ENCODE results near the gene MTMR11. TPM values are rescaled to one million over a fixed set of nuclear protein-coding genes. Genes with fewer than 3 reads are reported as not detected.
A peak's percentile ranks its signal among the peaks of the same experiment; 100 is the strongest.

The MTMR11 gene
- polyA plus RNA-seq, 1 donor from 2014 or later = 1.6 TPM

DNA sequence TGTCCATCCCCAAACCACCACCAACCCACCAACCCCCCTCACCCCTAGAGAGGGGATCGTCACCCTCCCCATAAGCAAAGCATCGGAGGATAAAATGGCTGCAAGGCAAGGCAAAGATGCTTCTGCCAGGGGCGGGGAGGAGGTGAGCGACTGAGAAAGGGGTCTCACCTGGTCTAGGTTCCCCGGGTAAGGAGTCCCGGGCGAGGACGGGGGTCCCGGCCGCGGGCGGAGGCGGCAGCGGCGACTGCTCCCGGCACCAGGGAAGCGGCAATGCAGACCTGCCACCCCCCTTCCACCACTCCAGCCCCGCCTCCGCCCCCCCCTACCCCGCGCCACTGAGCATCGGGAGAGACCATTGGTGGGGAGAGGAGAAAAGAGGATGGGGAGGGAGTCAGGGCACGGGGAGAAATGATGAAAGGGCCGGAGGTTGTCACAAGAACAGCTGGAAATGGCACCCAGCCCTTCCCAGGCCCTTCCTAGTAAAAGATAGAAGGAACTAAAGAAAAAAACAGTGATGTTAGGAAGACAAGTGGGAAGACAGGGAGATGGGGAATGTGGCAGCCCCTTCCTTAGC is 19.0 kb downstream of the MTMR11 start, which contains the start of gene SV2A:
Gene SV2A, minus strand, starts transcription at position 274 of the 574 bp plus-strand sequence. CDS start 4,004 bp downstream, outside the sequence.
- no peaks in the 10 kb centered on the region for H3K9me3 ChIP-seq (ENCODE audit: low read length)
- no peaks in the 10 kb centered on the region for H3F3A ChIP-seq (ENCODE audit: insufficient read depth, low read length, poor library complexity, severe bottlenecking)
- H3K9ac ChIP-seq (ENCODE audit: low read length) = peak within 1 kb of the TSS; percentile 98
- H3K36me3 ChIP-seq (ENCODE audit: insufficient read depth, low read length) = no peaks in the 10 kb centered on the region
- no peaks in the 10 kb centered on the region for H3K9me2 ChIP-seq (ENCODE audit: insufficient read depth, low read length)
- peaks cover 42% of the 10 kb centered on the region for H3K79me2 ChIP-seq (replicated peaks; ENCODE audit: insufficient read depth, low read length)
- peak within 1 kb of the TSS; percentile 83 for H3K27ac ChIP-seq (ENCODE audit: low read length)
- no peaks in the 10 kb centered on the region for H3K27me3 ChIP-seq (ENCODE audit: insufficient read depth, low read depth, low read length)
- H3K4me3 ChIP-seq (ENCODE audit: low read length) = peak within 1 kb of the TSS; percentile 94
- peak within 1 kb of the TSS; percentile 45 for H2AFZ ChIP-seq (ENCODE audit: low read depth, low read length)
- no peaks in the 10 kb centered on the region for H4K20me1 ChIP-seq (ENCODE audit: insufficient read depth)
- H3K4me2 ChIP-seq (ENCODE audit: low read length) = peak within 1 kb of the TSS; percentile 87
- TF ChIP-seq MXI1 (conservative IDR thresholded peaks at IDR 0.05; ENCODE audit: poor library complexity, severe bottlenecking) (peak; percentile 61), POLR2AphosphoS5 (IDR thresholded peaks at IDR 0.05) (peak; percentile 90), RAD21 (conservative IDR thresholded peaks at IDR 0.05) (no peak), TAF1 (IDR thresholded peaks at IDR 0.05; ENCODE audit: low read depth) (peak; percentile 93), SMC3 (conservative IDR thresholded peaks at IDR 0.05; ENCODE audit: poor library complexity) (peak; percentile 24), EP300 (conservative IDR thresholded peaks at IDR 0.05; ENCODE audit: poor library complexity, severe bottlenecking) (peak; percentile 17)
- TF ChIP-seq, protein P1, sequence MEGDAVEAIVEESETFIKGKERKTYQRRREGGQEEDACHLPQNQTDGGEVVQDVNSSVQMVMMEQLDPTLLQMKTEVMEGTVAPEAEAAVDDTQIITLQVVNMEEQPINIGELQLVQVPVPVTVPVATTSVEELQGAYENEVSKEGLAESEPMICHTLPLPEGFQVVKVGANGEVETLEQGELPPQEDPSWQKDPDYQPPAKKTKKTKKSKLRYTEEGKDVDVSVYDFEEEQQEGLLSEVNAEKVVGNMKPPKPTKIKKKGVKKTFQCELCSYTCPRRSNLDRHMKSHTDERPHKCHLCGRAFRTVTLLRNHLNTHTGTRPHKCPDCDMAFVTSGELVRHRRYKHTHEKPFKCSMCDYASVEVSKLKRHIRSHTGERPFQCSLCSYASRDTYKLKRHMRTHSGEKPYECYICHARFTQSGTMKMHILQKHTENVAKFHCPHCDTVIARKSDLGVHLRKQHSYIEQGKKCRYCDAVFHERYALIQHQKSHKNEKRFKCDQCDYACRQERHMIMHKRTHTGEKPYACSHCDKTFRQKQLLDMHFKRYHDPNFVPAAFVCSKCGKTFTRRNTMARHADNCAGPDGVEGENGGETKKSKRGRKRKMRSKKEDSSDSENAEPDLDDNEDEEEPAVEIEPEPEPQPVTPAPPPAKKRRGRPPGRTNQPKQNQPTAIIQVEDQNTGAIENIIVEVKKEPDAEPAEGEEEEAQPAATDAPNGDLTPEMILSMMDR (IDR thresholded peaks at IDR 0.05; ENCODE audit: poor library complexity, severe bottlenecking) = no peak
- TF ChIP-seq, protein P2, sequence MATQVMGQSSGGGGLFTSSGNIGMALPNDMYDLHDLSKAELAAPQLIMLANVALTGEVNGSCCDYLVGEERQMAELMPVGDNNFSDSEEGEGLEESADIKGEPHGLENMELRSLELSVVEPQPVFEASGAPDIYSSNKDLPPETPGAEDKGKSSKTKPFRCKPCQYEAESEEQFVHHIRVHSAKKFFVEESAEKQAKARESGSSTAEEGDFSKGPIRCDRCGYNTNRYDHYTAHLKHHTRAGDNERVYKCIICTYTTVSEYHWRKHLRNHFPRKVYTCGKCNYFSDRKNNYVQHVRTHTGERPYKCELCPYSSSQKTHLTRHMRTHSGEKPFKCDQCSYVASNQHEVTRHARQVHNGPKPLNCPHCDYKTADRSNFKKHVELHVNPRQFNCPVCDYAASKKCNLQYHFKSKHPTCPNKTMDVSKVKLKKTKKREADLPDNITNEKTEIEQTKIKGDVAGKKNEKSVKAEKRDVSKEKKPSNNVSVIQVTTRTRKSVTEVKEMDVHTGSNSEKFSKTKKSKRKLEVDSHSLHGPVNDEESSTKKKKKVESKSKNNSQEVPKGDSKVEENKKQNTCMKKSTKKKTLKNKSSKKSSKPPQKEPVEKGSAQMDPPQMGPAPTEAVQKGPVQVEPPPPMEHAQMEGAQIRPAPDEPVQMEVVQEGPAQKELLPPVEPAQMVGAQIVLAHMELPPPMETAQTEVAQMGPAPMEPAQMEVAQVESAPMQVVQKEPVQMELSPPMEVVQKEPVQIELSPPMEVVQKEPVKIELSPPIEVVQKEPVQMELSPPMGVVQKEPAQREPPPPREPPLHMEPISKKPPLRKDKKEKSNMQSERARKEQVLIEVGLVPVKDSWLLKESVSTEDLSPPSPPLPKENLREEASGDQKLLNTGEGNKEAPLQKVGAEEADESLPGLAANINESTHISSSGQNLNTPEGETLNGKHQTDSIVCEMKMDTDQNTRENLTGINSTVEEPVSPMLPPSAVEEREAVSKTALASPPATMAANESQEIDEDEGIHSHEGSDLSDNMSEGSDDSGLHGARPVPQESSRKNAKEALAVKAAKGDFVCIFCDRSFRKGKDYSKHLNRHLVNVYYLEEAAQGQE (IDR thresholded peaks at IDR 0.05; ENCODE audit: borderline replicate concordance) = peak; percentile 89

DNA sequence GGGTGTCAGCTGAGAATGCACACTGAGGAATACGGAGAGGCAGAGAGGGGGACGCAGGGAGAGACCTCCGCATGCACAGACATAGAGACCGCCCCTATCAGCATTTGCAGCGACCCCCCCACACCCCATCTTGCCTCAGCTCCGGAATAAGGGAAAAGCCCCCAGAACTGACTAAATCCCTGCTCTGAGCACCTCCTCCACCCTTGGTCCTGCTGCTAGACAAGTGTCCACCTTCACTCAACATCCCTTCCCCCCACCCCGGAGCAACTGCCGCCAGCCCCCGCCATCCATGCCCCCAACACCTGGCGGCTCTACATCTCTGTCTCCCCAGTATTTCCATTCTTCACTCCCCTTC is 19.8 kb downstream of the MTMR11 start:
- Histone ChIP-seq H3F3A (ENCODE audit: insufficient read depth, low read length, poor library complexity, severe bottlenecking) (no peaks in the 10 kb centered on the region), H3K27me3 (ENCODE audit: insufficient read depth, low read depth, low read length) (no peaks in the 10 kb centered on the region), H3K4me3 (ENCODE audit: low read length) (peak overlapping the region; percentile 94), H4K20me1 (ENCODE audit: insufficient read depth) (no peaks in the 10 kb centered on the region), H3K9ac (ENCODE audit: low read length) (peak overlapping the region; percentile 98), H2AFZ (ENCODE audit: low read depth, low read length) (no peak overlapping the region), H3K9me3 (ENCODE audit: low read length) (no peaks in the 10 kb centered on the region), H3K79me2 (replicated peaks; ENCODE audit: insufficient read depth, low read length) (peaks cover 42% of the 10 kb centered on the region), H3K4me2 (ENCODE audit: low read length) (peak overlapping the region; percentile 87), H3K36me3 (ENCODE audit: insufficient read depth, low read length) (no peaks in the 10 kb centered on the region), H3K9me2 (ENCODE audit: insufficient read depth, low read length) (no peaks in the 10 kb centered on the region), H3K27ac (ENCODE audit: low read length) (peak overlapping the region; percentile 83)
- TF ChIP-seq, protein P2 (IDR thresholded peaks at IDR 0.05; ENCODE audit: borderline replicate concordance) = no peak
- TF ChIP-seq EP300 (conservative IDR thresholded peaks at IDR 0.05; ENCODE audit: poor library complexity, severe bottlenecking) (no peak), SMC3 (conservative IDR thresholded peaks at IDR 0.05; ENCODE audit: poor library complexity) (no peak), RAD21 (conservative IDR thresholded peaks at IDR 0.05) (no peak), MXI1 (conservative IDR thresholded peaks at IDR 0.05; ENCODE audit: poor library complexity, severe bottlenecking) (peak; percentile 3), EZH2 (IDR thresholded peaks at IDR 0.05; ENCODE audit: borderline replicate concordance, insufficient read depth, low read length, poor library complexity, severe bottlenecking) (no peak), TAF1 (IDR thresholded peaks at IDR 0.05; ENCODE audit: low read depth) (no peak), POLR2AphosphoS5 (IDR thresholded peaks at IDR 0.05) (no peak)
- TF ChIP-seq, protein P1 (IDR thresholded peaks at IDR 0.05; ENCODE audit: poor library complexity, severe bottlenecking) = no peak

Data from neural cell (in vitro differentiated cells).